ENCODE data around the gene AKR1C4.
"Not testable (repeated sequence)": the region's sequence is repeated elsewhere in the genome, so short reads cannot be mapped to it uniquely, and the experiment has no call there.

AKR1C4 gene

GRCh38 chr10:5209776-5210175 is 13.1 kb downstream of the AKR1C4 start:
- not testable (repeated sequence) for DNase-seq

- DNase-seq, result not testable (repeated sequence)
Observed at GRCh38 chr10:5210261-5210660, 13.6 kb downstream of the AKR1C4 start.

- no peak for DNase-seq
Observed at GRCh38 chr10:5211696-5212536, 15.3 kb downstream of the AKR1C4 start.

GRCh38 chr10:5216801-5217200 is 20.2 kb downstream of the AKR1C4 start:
- DNase-seq, result no peak

DNA sequence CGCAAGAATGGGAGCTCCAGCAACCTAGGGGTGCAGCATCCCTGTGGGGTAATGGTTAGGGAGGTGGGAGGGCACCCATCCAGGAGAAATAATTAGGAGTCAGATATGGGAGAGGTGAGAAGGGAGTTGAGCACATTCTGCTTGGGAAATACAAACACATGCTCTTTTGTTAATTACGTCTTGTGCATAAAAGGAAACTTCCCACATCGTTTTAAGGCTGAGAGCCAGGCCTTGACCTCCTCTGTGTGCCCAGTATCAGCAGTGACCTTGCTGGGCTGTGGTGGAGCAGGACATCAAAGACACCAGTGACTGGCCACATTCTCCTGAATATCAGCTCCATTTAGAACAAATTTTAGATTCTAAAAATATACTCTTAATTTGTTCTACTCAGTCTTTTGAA is 22.6 kb downstream of the AKR1C4 start:
- no peak for DNase-seq

DNA sequence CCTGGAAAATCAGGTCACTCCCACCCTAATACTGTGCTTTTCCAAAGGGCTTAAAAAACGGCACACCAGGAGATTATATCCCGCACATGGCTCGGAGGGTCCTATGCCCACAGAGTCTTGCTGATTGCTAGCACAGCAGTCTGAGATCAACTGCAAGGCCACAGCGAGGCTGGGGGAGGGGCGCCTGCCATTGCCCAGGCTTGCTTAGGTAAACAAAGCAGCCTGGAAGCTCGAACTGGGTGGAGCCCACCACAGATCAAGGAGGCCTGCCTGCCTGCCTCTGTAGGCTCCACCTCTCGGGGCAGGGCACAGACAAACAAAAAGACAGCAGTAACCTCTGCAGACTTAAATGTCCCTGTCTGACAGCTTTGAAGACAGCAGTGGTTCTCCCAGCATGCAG is 26.3 kb downstream of the AKR1C4 start:
- not testable (repeated sequence) for DNase-seq

DNA sequence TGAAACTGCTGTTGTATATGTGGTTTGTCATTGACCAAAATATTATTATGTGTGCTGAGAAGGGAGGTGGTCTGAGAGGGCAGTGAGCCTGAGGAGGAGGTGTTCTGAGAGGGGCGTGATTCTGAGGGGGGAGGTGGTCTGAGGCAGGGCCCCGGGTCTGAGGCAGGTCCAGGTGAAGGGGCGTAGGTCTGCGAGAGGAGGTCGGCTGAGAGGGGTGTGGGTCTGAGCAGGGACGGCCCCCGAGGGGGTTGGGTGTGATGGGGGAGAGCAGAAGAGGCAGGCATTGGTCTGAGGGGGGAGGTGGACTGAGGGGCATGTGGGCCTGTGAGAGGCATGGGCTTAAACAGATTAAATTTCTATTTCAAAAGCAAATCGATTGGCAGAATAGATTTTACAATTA is 32.4 kb downstream of the AKR1C4 start:
- no peak for DNase-seq

- DNase-seq, result no peak
Observed at GRCh38 chr10:5233324-5233723, 36.7 kb downstream of the AKR1C4 start.

GRCh38 chr10:5234106-5234860 is 37.6 kb downstream of the AKR1C4 start:
- peak; percentile 30 for DNase-seq

- DNase-seq, result not testable (repeated sequence)
Observed at GRCh38 chr10:5237541-5237940, 40.9 kb downstream of the AKR1C4 start.

DNA sequence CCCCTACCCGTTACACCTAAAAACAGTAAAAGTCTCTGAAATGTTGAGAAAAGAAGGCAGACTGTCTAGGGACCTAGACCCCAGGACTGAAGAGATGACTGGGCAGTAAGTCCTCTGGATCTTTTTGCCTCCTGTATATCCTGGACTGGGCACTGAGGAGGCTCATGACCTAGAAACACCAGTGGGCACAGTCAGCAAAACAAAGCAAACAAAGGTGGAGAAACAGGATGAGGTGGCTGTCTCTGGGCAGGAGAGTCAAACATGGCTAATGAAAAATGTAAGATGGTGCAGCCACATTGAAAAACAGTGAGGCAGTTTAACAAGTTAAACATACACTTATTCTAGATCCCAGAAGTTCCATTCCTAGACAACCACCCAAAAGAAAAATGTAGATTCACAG is 45.9 kb downstream of the AKR1C4 start:
- DNase-seq, result no peak

DNA sequence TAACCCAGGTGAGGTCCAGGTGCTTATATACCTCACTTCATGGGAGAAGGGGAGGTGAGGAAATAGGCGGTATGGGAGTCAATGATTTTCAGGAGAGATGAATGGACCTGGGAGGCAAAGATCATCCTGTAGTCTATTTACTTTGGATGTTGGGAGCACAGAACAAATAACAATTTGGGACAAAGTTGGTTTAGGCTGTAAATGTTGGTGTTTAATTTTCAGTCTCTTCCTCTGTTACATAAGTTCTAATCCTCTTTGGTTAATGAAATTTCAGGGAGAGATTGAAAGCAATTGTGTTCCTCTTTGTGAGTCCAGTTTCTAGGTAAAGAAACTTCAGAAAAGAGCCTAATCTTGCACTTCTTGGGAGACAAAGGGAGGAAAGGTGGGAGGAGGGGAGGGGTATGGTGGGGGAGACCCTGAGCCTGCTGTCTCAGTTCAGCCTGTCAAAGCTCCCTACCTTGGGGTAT is 46.9 kb downstream of the AKR1C4 start:
- no peak for DNase-seq

DNA sequence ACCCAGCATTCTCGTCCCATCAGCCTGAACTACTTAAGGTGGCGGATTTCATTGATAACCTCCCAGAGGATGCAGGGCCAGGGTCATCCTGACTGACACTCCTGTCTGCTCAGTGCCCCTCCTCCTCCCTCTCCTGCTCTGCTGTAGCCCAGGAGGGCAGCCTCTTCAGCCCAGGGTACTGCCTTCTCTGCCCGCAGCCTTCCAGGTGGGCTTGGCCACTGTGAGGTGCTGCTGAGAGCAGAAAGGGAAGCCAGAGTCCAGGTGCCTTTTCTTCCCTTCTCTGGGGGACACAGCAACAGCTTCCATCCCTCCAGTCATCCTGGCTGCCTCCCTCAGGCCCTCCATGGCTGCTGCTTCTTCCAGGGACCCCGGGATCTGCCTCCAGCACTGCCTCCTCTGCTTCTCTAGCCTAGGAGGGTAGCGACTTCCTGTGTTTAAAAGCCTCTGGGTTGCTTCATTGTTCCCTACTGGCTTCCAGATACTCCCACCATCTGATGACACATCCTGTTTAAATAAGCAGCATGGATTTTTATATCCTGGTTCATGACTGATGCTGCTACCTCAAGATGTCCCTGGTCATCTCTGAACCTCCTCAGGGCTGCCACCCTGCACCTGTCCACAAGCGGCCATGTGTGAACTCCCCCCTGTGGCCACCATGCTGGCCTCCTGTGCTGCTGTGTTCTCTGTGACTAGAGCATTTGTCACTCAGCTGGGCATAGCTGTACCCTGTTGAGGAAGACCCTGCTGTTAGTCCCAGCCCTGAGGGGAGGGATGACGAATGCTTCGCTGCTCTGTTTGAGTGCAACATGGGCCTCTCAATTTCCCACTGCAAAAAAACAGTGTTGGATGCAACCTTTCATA is 55.8 kb downstream of the AKR1C4 start:
- no peak for DNase-seq

- DNase-seq, result no peak
Observed at GRCh38 chr10:5254488-5254887, 57.9 kb downstream of the AKR1C4 start.

DNA sequence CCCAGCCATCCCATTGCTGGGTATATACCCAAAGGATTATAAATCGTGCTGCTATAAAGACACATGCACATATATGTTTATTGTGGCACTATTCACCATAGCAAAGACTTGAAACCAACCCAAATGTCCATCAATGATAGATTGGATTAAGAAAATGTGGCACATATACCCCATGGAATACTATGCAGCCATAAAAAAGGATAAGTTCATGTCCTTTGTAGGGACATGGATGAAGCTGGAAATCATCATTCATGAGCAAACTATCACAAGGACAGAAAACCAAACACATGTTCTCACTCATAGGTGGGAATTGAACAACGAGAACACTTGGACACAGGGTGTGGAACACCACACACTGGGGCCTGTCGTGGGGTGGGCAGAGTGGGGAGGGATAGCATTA is 61.1 kb downstream of the AKR1C4 start:
- not testable (repeated sequence) for DNase-seq

DNA sequence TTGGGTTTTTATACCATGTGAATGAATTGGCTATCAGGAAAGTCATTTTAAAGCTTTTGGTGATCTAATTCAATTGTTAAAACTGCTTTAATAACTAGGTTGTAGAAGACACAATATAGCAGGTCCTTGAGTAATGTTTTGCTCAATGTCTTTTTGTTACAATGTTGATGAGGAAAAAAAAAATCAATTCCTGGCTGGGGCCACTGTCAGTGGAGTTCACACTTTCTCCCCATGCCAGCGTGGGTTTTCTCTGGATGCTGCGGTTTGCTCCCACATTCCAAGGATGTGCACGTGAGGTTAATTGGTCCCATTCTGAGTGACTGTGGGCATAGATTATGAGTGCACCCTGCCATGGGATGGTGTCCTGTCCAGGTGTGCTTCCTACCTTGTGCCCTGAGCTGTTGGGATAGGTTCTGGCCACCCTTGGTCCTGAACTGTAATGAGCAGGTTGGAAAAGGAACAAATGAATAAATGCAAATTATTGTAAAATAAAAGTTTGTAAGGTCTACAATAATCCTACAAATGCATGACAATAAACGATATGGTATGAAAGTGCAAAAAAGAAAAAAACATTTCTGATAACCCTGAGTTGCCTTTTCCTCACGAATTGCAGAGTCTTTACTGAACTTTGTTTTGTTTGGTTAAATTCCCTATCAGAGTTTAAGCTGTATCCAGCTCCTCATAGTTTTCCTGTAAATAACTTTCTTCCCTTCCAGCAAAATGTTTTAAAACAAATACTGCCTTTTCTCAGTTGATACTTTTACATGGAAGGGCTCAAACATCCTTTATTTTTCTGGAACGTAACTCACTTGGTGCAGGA is 62.7 kb downstream of the AKR1C4 start:
- no peak for DNase-seq

- no peak for DNase-seq
Observed at GRCh38 chr10:5259952-5260578, 63.4 kb downstream of the AKR1C4 start.

GRCh38 chr10:5260828-5261227 is 64.2 kb downstream of the AKR1C4 start:
- DNase-seq, result no peak

DNA sequence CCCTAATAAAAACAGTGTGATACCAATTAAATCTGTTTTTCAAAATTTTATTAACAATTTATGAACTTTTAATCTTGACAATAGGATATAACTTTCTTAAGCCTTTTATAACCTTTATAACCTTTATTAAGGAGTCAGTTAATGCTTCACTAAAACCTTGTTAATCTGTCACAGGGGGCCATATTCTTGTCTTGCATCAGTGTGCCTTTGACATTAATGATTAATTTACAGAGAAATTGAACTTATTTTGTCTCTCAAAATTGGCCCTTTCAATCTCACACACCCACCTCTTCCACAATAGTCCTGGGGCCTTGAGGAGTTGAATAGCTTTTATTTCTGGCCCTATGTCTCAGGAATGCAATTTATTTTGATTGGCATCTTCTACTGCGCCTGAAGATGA is 68.5 kb downstream of the AKR1C4 start:
- DNase-seq, result no peak

- DNase-seq, result no peak
Observed at GRCh38 chr10:5266351-5266750, 69.7 kb downstream of the AKR1C4 start.

DNA sequence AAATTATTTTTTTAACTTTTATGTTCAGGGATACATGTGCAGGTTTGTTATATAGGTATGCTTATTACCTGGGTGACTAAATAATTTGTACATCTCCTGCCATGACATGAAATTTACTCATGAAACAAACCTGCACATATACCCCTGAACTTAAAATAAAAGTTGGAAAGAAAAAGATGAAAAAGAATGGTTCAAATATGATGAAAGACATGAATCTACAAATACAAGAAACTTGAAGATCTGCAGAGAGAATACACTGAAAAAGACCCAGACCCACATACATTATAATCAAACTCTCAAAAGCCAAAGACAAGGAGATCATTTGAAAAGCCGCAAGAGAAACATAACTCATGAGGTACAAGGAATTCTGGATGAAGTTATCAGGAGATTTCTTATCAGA is 70.2 kb downstream of the AKR1C4 start:
- no peak for DNase-seq

- DNase-seq, result no peak
Observed at GRCh38 chr10:5268234-5268633, 71.6 kb downstream of the AKR1C4 start.

Measured in fibroblast of skin of right quadriceps (primary cell).